ENCODE data around the gene NDST3.
"Not testable (repeated sequence)": the region's sequence is repeated elsewhere in the genome, so short reads cannot be mapped to it uniquely, and the experiment has no call there.

NDST3 gene

GRCh38 chr4:118249890-118250289 is 215.6 kb downstream of the NDST3 start:
- no peak for DNase-seq (ENCODE audit: low read depth in 2 of 2)

GRCh38 chr4:118254368-118254767 is 220.1 kb downstream of the NDST3 start:
- DNase-seq (ENCODE audit: low read depth in 2 of 2) = no peak
- no peak overlapping the region for H3K4me3 ChIP-seq (replicated peaks in 1 of 2; ENCODE audit: low read depth in 2 of 2, low read length in 2 of 2)
- no peak for TF ChIP-seq CTCF (IDR thresholded peaks at IDR 0.05; ENCODE audit: low read depth, low read length)

More at GRCh38 chr4:118249890-118250289, 215.6 kb downstream of the NDST3 start:
- no peak for TF ChIP-seq CTCF (IDR thresholded peaks at IDR 0.05; ENCODE audit: low read depth, low read length)
- no peak overlapping the region for H3K4me3 ChIP-seq (replicated peaks in 1 of 2; ENCODE audit: low read depth in 2 of 2, low read length in 2 of 2)

GRCh38 chr4:118259111-118259510 is 224.8 kb downstream of the NDST3 start:
- no peak overlapping the region for H3K4me3 ChIP-seq (replicated peaks in 1 of 2; ENCODE audit: low read depth in 2 of 2, low read length in 2 of 2)
- no peak for DNase-seq (ENCODE audit: low read depth in 2 of 2)
- TF ChIP-seq CTCF (IDR thresholded peaks at IDR 0.05; ENCODE audit: low read depth, low read length) = no peak

- DNase-seq (ENCODE audit: low read depth in 2 of 2) = no peak
- H3K4me3 ChIP-seq (replicated peaks in 1 of 2; ENCODE audit: low read depth in 2 of 2, low read length in 2 of 2) = no peak overlapping the region
- no peak for TF ChIP-seq CTCF (IDR thresholded peaks at IDR 0.05; ENCODE audit: low read depth, low read length)
These were observed 226.0 kb downstream of the NDST3 start for GRCh38 chr4:118260309-118260708.

- TF ChIP-seq CTCF (IDR thresholded peaks at IDR 0.05; ENCODE audit: low read depth, low read length) = no peak
- no peak for DNase-seq (ENCODE audit: low read depth in 2 of 2)
- H3K4me3 ChIP-seq (replicated peaks in 1 of 2; ENCODE audit: low read depth in 2 of 2, low read length in 2 of 2) = no peak overlapping the region
These were observed 229.8 kb downstream of the NDST3 start for GRCh38 chr4:118264096-118264495.

GRCh38 chr4:118265312-118266144 is 231.2 kb downstream of the NDST3 start:
- TF ChIP-seq CTCF (IDR thresholded peaks at IDR 0.05; ENCODE audit: low read depth, low read length) = no peak
- H3K4me3 ChIP-seq (replicated peaks in 1 of 2; ENCODE audit: low read depth in 2 of 2, low read length in 2 of 2) = peak overlapping the region; percentile 46 to 49
- peak in 1 of 2 donors; percentile 21 for DNase-seq (ENCODE audit: low read depth in 2 of 2)

- not testable (repeated sequence) for H3K4me3 ChIP-seq (replicated peaks in 1 of 2; ENCODE audit: low read depth in 2 of 2, low read length in 2 of 2); DNase-seq (ENCODE audit: low read depth in 2 of 2)
These were observed 231.8 kb downstream of the NDST3 start for GRCh38 chr4:118266145-118266496.

Data from cardiac fibroblast (primary cell).